Thoracic aorta (tissue), 2 donors: ENCODE data around the gene TRHDE. TPM values are rescaled to one million over a fixed set of nuclear protein-coding genes. Genes with fewer than 3 reads are reported as not detected.
"Not testable (repeated sequence)": the region's sequence is repeated elsewhere in the genome, so short reads cannot be mapped to it uniquely, and the experiment has no call there.

ENCODE experiments used
- ATAC-seq: fragments of 150-250 bp; one replicate; pipeline ENCODE4 v1.8.0; 2017; ENCODE audit warnings: low read depth; ENCODE audit not compliant: insufficient number of reproducible peaks, low FRiP score
- DNase-seq: peaks from one replicate; pipeline ENCODE4 v3.0.0-alpha.2; 2020; ENCODE audit warnings: low spot score
- H3K27ac ChIP-seq, 2 donors: fragments of 200-600 bp; sonication (generic); 1 replicate in 1 of 2; 2 replicates in 1 of 2; pipeline ENCODE4 v1.5.1; 2016; ENCODE audit warnings: mild to moderate bottlenecking in 2 of 2, moderate library complexity in 2 of 2
- H3K27me3 ChIP-seq: fragments of 200-600 bp; sonication (generic); replicated peaks from 2 replicates; pipeline ENCODE4 v1.6.0; 2016; ENCODE audit warnings: mild to moderate bottlenecking; ENCODE audit not compliant: insufficient read depth
- H3K36me3 ChIP-seq: fragments of 200-600 bp; sonication (generic); one replicate; pipeline ENCODE4 v1.5.1; 2016
- H3K4me1 ChIP-seq, 2 donors: fragments of 200-600 bp; sonication (generic); 1 replicate in 1 of 2; 2 replicates in 1 of 2; pipeline versions ENCODE4 v1.5.1 to v1.6.0; 2016; ENCODE audit warnings: low read depth in 2 of 2, mild to moderate bottlenecking in 1 of 2; ENCODE audit not compliant: control insufficient read depth in 1 of 2
- H3K4me3 ChIP-seq: fragments of 200-600 bp; sonication (generic); 2 replicates; pipeline ENCODE4 v1.5.1; 2016; ENCODE audit warnings: mild to moderate bottlenecking
- H3K9me3 ChIP-seq: fragments of 200-600 bp; sonication (generic); 2 replicates; pipeline ENCODE4 v1.5.1; 2016
- total RNA-seq, 2 donors: library from RNA; depleted of rRNA; stranded (reverse); fragments of >200 nt; gene quantifications; one replicate each; pipeline versions ENCODE4 v1.1.0 to v1.2.3, GENCODE V29; 2016
- TF ChIP-seq, protein P1 (sequence below): fragments of 200-600 bp; sonication (generic); IDR thresholded peaks from one replicate; pipeline ENCODE4 v1.5.1; 2019; ENCODE audit warnings: antibody characterized with exemption

Gene TRHDE
- total RNA-seq, 2 donors from 2014 or later, result 3.5 to 3.7 TPM

DNA sequence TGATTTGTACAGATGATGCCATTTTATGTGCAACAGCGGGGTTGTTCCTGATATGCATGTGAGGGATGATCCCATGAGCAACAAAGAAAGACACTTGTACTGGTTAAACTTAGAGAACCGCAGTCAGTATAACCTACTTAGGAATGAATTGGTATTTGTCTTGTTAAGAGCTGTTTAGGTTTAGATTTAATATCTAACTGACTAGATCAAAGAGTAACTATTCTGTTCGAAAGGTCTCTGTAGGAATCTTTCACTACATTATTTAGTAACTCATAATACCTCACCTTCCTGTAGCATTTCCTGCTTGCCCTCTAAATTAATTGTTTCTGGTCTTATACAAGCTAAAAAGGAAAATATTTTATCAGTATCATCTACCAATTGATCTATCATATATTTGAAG, 350.4 kb downstream of the TRHDE start:
- TF ChIP-seq, protein P1, sequence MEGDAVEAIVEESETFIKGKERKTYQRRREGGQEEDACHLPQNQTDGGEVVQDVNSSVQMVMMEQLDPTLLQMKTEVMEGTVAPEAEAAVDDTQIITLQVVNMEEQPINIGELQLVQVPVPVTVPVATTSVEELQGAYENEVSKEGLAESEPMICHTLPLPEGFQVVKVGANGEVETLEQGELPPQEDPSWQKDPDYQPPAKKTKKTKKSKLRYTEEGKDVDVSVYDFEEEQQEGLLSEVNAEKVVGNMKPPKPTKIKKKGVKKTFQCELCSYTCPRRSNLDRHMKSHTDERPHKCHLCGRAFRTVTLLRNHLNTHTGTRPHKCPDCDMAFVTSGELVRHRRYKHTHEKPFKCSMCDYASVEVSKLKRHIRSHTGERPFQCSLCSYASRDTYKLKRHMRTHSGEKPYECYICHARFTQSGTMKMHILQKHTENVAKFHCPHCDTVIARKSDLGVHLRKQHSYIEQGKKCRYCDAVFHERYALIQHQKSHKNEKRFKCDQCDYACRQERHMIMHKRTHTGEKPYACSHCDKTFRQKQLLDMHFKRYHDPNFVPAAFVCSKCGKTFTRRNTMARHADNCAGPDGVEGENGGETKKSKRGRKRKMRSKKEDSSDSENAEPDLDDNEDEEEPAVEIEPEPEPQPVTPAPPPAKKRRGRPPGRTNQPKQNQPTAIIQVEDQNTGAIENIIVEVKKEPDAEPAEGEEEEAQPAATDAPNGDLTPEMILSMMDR, result no peak
- Histone ChIP-seq H3K4me3 (no peak overlapping the region), H3K27ac (no peak overlapping the region), H3K36me3 (no peaks in the 10 kb centered on the region), H3K9me3 (no peaks in the 10 kb centered on the region), H3K4me1 (no peaks in the 10 kb centered on the region), H3K27me3 (no peaks in the 10 kb centered on the region)
- ATAC-seq (no peak), DNase-seq (no peak)

DNA sequence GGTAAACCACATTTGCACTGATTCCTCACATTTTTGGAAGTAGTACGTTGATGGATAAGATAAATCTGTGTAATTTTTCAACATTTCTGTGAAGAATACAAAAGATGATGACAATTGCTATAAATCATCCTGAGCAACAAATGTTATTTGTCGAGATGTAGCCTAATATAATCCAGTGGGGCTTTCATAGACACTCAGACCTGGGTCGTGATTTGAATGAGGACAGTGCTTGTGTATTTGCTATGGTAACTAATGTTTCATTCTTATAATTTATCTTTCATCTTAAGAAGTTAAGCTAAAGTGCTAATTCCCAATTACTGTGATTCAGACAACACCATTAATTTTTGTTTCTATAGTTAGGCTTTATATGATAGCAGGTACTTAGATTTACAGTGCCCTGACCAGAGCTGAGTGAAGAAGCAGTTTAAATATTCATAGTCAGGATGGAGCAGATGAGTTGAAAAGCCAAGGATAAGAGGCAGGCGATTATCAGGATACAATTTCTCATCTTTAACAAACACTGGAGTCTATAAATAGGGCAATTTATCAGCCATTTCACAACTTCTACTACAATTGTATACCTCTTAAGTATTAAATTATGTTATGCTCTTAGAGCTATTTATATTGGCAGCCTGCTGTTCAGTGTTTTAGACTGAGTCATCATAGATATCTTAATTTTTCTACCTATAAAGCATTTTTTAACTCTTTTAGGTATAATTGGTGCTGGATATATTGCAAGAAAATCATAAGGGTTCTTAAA, 359.9 kb downstream of the TRHDE start:
- ATAC-seq (no peak), DNase-seq (no peak)
- H3K4me3 ChIP-seq, result no peak overlapping the region
- H3K4me1 ChIP-seq, result no peaks in the 10 kb centered on the region
- no peak overlapping the region for H3K27ac ChIP-seq
- TF ChIP-seq, protein P1, result no peak
- no peaks in the 10 kb centered on the region for H3K36me3 ChIP-seq
- no peaks in the 10 kb centered on the region for H3K9me3 ChIP-seq
- H3K27me3 ChIP-seq, result no peaks in the 10 kb centered on the region

DNA sequence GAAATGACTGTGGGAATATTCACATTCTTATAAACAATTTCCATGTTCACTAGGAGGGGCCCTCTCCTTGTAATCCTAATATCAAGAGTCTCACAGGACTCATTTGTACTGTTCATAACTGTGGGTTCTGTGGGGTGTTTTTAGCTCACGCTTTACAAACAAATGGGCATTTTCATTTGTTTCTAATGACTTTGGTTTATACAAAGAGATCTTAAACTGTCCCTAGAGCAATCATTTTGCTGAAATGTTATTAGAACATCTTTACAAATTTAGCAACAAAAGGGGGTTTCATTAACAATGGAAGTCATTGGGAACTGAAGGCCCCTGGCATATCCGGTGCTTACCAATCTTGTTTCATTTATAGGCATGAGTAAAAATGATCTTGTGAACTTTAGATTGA, 370.5 kb downstream of the TRHDE start:
- ATAC-seq (no peak), DNase-seq (no peak)
- Histone ChIP-seq H3K36me3 (no peaks in the 10 kb centered on the region), H3K27ac (no peak overlapping the region), H3K9me3 (no peaks in the 10 kb centered on the region), H3K27me3 (no peaks in the 10 kb centered on the region), H3K4me3 (no peak overlapping the region), H3K4me1 (no peaks in the 10 kb centered on the region)
- TF ChIP-seq, protein P1, result no peak

DNA sequence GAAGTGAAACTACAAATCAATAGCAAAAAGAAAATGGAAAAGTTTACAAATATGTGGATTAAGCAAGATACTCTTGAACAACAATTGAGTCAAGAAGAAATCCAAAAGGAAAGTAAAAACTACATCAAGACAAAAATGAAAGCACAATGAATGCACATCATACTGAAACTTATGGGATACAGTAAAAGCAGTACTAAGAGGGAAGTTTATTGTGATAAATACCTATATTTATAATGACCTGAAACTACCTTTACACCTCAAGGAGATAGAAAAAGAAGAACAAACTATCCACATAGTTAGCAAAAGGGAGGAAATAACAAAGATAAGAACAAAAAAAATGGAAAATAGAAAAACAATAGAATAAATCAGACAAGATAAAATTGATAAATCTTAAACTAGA, 375.0 kb downstream of the TRHDE start:
- Histone ChIP-seq H3K4me1 (no peaks in the 10 kb centered on the region), H3K9me3 (no peaks in the 10 kb centered on the region), H3K4me3 (no peak overlapping the region), H3K27ac (no peak overlapping the region), H3K27me3 (no peaks in the 10 kb centered on the region), H3K36me3 (no peaks in the 10 kb centered on the region)
- TF ChIP-seq, protein P1, result no peak
- DNase-seq, result no peak
- no peak for ATAC-seq

DNA sequence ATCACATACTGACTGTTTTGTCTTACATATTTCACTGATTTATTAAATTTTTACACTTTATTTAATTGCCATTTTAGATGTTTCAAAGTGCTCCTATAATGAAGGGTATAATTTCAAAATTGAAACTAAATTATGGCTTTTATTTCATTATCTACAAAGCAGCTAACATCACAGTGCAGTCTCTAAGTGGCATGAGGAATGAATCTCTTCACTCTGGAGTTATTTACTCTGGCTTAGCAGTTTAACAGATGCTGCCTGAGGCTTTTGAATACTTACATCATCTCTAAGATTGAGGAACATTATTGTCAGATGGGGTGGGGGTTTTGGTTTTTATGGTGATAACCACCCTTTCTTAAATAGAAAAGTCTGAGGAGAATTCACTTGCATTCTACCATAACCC, 386.4 kb downstream of the TRHDE start:
- no peaks in the 10 kb centered on the region for H3K36me3 ChIP-seq
- ATAC-seq, result no peak
- H3K27ac ChIP-seq, result no peak overlapping the region
- H3K27me3 ChIP-seq, result no peaks in the 10 kb centered on the region
- TF ChIP-seq, protein P1, result no peak
- H3K4me3 ChIP-seq, result no peak overlapping the region
- no peak for DNase-seq
- H3K9me3 ChIP-seq, result no peaks in the 10 kb centered on the region
- H3K4me1 ChIP-seq, result no peaks in the 10 kb centered on the region

DNA sequence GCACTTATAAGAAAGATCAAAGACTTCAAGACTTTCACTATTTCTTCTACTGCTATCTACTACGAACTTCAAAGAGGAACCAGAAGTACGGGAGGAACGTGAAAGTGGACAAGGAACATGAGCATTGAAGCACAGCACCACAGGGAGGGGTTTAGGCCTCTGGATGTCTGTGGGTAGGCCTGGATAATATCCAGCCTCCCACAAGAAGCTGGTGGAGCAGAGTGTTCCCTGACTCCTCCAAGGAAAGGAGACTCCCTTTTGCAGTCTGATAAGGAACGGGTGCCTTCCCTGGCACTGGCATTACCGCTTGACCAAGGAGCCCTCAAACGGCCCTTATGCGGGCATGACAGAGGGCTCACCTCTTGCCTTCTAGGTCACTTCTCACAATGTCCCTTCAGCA, 388.0 kb downstream of the TRHDE start:
- not testable (repeated sequence) for H3K4me1 ChIP-seq, H3K27ac ChIP-seq, H3K36me3 ChIP-seq, H3K27me3 ChIP-seq, H3K9me3 ChIP-seq, H3K4me3 ChIP-seq, ATAC-seq, DNase-seq
